HG03469 (cell line): ENCODE results near the gene KLHL41.

Experiments used
- ATAC-seq: cut with Tn5 transposase; IDR thresholded peaks from one replicate; pipeline ENCODE4 v1.9.1; 2021; ENCODE audit warnings: mild to moderate bottlenecking, moderate library complexity, moderate number of reproducible peaks; ENCODE audit not compliant: unreplicated experiment

KLHL41 gene

DNA sequence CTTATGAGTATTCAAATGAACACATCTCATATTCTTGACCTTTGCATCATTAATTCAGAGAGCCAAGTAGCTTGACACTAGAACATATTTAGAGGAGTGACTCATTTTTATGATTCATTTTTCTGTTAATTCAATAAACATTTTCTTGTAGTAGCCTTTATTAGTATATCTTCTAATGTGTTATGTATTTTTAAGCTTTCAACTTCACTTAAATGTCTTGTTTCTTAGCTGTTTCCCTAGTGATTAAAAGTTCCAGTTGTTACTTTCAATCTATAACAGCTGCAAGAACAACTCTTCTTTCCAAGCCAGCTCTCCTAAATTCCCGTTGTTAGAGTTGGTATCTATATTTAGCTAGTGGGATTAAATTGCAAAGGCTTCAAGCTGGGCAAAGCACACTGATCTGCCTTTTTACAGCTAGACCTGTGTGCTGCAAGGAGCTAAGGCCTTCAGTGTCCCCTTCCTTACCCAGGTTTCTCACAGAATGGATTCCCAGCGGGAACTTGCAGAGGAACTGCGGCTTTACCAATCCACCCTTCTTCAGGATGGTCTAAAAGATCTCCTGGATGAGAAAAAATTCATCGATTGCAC is at the start of gene KLHL41:
TSS of gene KLHL41 (plus strand) at position 405 of the 588 bp plus-strand sequence. CDS start at position 482, 77 bp downstream.
- ATAC-seq = no peak

DNA sequence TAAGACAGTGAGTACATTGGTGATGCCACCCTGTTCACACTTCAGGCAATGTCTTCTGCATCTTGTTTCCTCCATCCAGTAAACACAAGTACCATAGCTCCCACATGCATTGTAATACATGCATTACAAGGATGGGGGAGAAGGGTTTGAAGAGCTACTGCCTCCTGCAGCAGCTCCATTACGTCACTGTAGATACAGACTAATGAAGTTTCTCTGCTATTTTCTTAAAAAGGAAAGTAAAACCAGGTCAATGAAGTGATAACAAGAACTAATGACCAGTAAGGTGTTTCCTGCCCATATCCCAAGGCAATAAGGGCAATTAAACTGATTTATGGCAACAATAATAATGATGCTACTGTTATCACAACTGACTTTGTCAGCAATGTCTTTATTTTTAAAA is 48.4 kb upstream of the KLHL41 start:
- no peak for ATAC-seq

DNA sequence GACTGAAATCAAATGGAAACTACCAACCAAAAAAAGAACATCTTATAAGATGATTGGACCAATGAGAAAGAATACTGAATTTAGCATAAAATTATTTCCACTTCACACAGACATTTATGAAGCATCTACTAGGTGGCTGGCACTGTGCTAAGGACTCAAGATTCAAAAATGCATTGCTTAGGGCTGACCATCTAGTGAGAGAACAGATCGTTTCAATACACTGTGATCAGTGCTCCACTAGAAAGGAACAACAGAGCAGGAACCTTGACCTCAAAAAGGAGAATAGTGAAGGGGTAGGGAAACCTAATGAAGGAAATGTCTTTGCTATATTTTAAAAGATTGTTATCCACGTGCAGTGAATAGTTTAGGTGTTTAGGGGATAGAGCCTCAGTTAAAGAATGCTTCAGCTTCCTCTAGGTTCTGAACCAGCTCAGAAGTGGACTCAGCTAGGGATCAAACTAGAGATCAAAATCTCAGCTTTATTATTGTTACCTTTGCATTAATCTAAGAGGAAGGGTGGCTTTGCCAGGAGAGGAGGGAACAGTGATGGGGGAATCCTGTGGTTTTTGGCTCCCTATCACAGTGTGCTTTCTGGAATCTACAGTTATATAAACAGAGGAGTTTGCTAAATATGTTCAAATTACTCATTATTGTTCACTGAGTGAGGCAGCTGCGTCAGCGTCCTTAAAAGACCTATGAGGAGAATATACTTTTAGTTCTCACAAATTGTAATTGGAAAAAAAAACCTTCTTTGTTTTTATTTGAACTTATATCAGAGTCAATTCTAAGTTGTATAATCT is 46.4 kb upstream of the KLHL41 start:
- ATAC-seq = no peak

DNA sequence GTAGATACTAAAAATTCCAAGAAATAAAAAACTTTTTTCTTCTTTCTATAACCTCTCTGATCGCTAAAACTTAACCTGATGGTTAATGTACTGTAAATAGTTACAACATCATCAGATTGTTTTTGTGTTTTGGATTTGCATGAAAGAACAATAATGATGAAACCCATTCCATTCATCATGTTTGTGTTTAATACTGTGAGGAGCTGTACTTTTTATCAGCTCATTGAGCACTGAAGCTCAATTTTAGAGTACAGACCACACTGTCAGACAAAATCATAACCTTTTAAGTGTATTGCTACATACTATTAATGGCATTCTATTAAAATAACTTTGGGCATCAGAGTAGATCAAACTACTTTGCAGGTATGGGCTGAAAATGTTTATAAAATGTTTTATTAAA is 45.0 kb upstream of the KLHL41 start:
- no peak for ATAC-seq

DNA sequence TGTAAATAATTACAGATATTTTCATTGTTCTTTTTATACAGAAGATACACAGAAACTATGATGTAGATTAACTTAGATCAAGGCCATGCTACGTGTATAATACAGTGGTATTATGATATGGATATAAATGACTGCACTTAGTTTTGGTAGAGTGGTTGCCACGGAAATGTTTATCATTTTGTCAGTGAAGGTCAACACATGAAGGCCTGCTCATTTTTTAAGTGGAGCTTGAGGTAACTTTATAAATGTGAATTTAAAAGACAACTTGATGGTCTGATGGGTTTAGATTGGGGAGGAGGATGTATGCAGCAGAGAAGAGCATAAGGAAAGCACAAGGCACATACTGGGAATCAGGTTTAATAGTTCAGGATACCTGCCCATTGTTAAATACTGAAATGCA is 44.6 kb upstream of the KLHL41 start:
- no peak for ATAC-seq

DNA sequence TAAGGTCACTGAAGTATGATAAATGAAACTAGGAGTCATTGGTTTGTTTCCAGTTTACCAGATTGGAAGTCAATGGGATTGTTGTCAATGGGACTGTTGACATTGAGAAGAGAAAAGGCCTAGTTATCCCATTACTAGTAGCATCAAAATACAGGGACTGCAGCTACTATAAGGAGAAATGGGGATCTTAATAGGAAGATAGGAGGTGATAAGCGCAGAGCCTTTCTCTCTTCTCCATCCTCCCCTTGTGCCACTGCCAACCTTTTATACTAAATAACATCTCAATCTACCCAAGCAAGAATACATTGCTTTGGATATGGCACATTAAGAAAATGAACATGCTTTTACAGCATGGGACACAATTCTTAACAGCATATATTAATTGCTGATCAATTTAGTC is 40.7 kb upstream of the KLHL41 start:
- ATAC-seq = no peak

- no peak for ATAC-seq
Measured at GRCh38 chr2:169469952-169470572, 39.4 kb upstream of the KLHL41 start.

DNA sequence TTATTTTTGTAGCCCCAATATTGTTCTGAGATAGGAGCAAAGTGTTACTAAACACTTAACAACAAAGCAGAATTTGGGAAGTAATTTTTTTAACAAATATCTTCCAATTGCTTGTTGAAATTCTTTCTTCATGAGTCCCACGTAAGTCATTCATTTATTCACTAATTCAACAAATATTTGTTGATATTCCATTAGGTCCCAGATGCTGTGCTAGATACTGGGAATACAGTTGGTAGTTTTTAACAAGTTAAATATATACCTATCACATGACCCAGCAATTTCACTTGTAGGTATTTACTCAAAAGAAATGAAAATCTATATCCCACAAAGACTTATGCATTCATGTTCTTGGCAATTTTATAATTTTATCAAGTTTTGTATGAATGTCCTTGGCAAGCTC is 37.3 kb upstream of the KLHL41 start:
- no peak for ATAC-seq

DNA sequence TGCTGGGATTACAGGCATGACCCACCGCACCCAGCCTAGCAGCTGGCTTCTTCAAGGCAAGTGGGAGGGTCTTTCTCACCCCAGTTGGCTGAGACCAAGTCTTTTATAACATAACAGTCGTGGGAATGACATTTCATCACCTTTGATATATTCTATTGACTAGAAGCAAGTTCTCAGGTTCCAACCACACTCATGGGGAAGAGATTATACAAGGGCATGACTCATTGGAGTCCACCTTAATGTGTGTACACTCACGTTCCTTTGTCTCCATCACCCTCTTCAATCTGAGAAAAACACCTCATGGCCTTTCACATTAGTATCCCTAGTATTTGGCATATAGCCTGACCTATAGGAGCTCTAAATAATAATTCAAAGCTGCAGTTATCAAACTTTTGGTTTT is 33.0 kb upstream of the KLHL41 start:
- no peak for ATAC-seq

GRCh38 chr2:169478339-169478738 is 31.2 kb upstream of the KLHL41 start:
- ATAC-seq = no peak

GRCh38 chr2:169478745-169479256 is 30.7 kb upstream of the KLHL41 start:
- no peak for ATAC-seq

DNA sequence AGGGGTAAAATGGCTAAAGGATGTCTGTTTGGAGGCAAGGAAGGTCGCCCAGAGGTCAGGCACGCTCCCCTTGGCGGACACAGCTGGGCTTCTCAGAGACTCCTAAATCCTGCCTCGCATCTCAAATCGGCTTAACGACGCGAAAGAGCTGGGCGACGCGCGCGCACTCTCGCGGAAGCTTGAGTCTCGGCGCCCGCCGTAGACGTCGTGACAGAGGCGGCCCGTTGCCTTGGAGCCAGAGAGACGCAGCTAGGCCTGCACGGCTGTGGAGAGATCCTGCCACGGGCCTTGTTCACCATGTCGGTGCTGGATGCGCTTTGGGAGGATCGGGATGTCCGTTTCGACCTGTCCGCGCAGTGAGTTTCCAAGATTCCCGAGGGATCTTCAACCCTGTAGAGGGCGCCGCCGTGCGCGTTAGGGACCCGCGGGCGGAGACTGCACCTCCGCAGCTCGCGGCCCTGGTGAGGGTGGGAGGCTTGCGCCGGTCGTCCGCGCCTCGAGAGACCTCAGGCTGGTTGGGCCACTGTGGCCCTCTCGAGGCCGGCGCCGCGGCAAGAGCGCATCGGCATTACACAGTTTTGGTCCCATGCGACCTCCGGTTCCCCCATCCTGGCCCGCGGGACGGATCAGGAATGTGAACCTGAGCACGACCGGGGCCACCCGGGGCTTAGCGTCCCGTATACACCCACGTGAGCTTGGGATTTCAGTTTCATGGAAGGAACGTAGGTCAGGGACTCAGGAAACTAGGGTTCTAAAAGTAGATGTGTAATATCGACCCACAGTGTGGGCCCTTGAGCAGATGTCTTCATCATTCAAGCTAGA is 30.0 kb upstream of the KLHL41 start, which contains the start of gene BBS5:
TSS of gene BBS5 (plus strand) at position 238 of the 822 bp plus-strand sequence. CDS start at position 298, 60 bp downstream.
- peak; percentile 90 for ATAC-seq

- no peak for ATAC-seq
Measured at GRCh38 chr2:169480079-169480465, 29.4 kb upstream of the KLHL41 start.

- no peak for ATAC-seq
Measured at GRCh38 chr2:169485650-169486138, 23.8 kb upstream of the KLHL41 start.

DNA sequence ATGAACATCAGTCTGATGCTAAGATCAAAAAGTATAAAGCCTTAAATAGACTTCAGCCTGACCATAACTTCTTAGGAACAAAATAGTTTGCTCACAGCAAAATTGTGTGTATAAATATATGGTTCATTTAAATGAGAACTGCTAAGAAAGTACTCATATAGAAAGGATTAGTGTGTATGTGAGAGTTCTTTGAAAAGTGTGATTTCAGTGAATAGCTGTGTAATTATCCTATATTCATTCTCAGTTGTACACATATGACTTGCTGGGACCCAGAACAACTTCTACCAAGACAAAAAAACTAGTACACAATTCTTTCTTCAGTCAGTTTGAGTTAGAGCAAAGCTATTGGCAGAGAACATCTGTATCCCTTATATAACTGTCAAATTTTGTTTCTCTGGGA is 23.0 kb upstream of the KLHL41 start:
- no peak for ATAC-seq

DNA sequence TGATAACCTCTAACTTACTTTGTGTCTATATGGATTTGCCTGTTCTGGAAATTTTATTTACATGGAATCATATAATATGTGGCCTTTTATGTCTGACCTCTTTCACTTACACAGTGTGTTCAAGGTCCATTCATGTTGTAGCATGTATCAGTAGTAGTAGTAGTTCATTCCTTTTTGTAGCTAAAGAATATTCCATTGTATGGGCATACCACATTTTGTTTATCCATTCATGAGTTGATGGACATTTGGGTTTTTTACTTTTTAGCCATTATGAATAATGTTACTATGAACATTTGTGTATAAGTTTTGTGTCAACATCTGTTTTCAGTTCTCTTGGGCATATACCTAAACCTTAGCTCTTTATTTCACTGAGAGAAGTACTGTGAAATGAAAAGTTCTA is 18.7 kb upstream of the KLHL41 start:
- ATAC-seq = no peak

- ATAC-seq = no peak
Measured at GRCh38 chr2:169491378-169491777, 18.1 kb upstream of the KLHL41 start.

GRCh38 chr2:169493360-169493759 is 16.1 kb upstream of the KLHL41 start:
- no peak for ATAC-seq

- ATAC-seq = no peak
Measured at GRCh38 chr2:169495310-169495928, 14.1 kb upstream of the KLHL41 start.

DNA sequence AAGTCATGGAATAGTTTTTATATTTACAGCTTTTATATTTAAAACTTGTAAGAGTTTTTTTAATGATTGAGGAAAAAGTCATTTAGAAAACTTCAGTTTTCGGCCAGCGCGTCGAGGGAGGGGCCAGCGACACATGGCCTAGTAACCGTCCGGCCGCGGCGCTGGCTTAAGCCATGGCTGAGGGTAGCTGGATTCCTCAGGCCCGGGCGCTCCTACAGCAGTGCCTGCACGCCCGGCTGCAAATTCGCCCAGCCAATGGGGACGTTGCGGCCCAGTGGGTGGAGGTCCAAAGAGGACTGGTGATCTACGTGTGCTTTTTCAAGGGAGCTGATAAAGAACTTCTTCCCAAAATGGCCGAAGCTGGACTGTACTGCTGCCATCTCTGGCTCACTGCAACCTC is 4.9 kb upstream of the KLHL41 start:
- ATAC-seq = no peak
